GM19395 (cell line): Measurements from ENCODE around the gene EIF1AD.

ENCODE experiments used
- ATAC-seq: cut with Tn5 transposase; IDR thresholded peaks from one replicate; pipeline ENCODE4 v1.9.1; 2021; ENCODE audit warnings: mild to moderate bottlenecking, moderate library complexity; ENCODE audit not compliant: unreplicated experiment

Gene EIF1AD

GRCh38 chr11:66006134-66006890, 4.4 kb upstream of the EIF1AD start:
- ATAC-seq = no peak

GRCh38 chr11:66004186-66004585, 2.2 kb upstream of the EIF1AD start:
- no peak for ATAC-seq

GRCh38 chr11:66003291-66003690, 1.3 kb upstream of the EIF1AD start:
- ATAC-seq = no peak

GRCh38 chr11:66002648-66003225, 780 bp upstream of the EIF1AD start:
- peak; percentile 43 for ATAC-seq

- no peak for ATAC-seq
These were observed 4.7 kb downstream of the EIF1AD start for GRCh38 chr11:65997286-65997685.

GRCh38 chr11:65992056-65992455, 9.9 kb downstream of the EIF1AD start:
- ATAC-seq = no peak

- peak; percentile 89 for ATAC-seq
These were observed 13.0 kb downstream of the EIF1AD start for GRCh38 chr11:65988791-65989592.

- ATAC-seq = no peak
These were observed 14.6 kb downstream of the EIF1AD start for GRCh38 chr11:65987336-65987735.

- ATAC-seq = no peak
These were observed 18.4 kb downstream of the EIF1AD start for GRCh38 chr11:65983589-65983987.

GRCh38 chr11:65982824-65983588, 19.0 kb downstream of the EIF1AD start:
- ATAC-seq = no peak

GRCh38 chr11:65981972-65982823, 19.8 kb downstream of the EIF1AD start:
- ATAC-seq = no peak

GRCh38 chr11:65981101-65981740, 20.7 kb downstream of the EIF1AD start:
- no peak for ATAC-seq

- no peak for ATAC-seq
These were observed 22.6 kb downstream of the EIF1AD start for GRCh38 chr11:65979261-65979759.

GRCh38 chr11:65978391-65979238, 23.3 kb downstream of the EIF1AD start:
- ATAC-seq = no peak

GRCh38 chr11:65977621-65978390, 24.2 kb downstream of the EIF1AD start:
- no peak for ATAC-seq

- no peak for ATAC-seq
These were observed 25.5 kb downstream of the EIF1AD start for GRCh38 chr11:65976216-65977176.

GRCh38 chr11:65975771-65976170, 26.2 kb downstream of the EIF1AD start:
- no peak for ATAC-seq
